Left lung (tissue), 10 donors: ENCODE measurements around the gene CDK14. TPM values are rescaled to one million over a fixed set of nuclear protein-coding genes. Genes with fewer than 3 reads are reported as not detected.

Source experiments
- ATAC-seq: fragments of 200-7000 bp; cut with Tn5 transposase; one replicate; pipeline ENCODE4 v1.9.1; 2020; ENCODE audit warnings: moderate library complexity
- DNase-seq, 4 donors: peaks; one replicate each; pipeline ENCODE4 v3.0.0-alpha.2; 2013 to 2020
- H3K27ac ChIP-seq, 2 donors: fragments of 200-600 bp; sonication (generic) in 1 of 2; one replicate each; pipeline versions ENCODE4 v1.5.0 to v1.8.0; 2020 to 2021
- H3K27me3 ChIP-seq, 2 donors: fragments of 200-600 bp; sonication (generic) in 1 of 2; one replicate each; pipeline versions ENCODE4 v1.5.0 to v1.8.0; 2020 to 2021
- H3K36me3 ChIP-seq, 2 donors: fragments of 200-600 bp; sonication (generic) in 1 of 2; one replicate each; pipeline versions ENCODE4 v1.5.0 to v1.8.0; 2020 to 2021
- H3K4me1 ChIP-seq, 2 donors: fragments of 200-600 bp; one replicate each; pipeline ENCODE4 v1.8.0; 2021
- H3K4me3 ChIP-seq, 2 donors: fragments of 200-600 bp; sonication (generic) in 1 of 2; one replicate each; pipeline versions ENCODE4 v1.5.0 to v1.8.0; 2020 to 2021; ENCODE audit warnings: mild to moderate bottlenecking in 1 of 2
- H3K9me3 ChIP-seq, 2 donors: fragments of 200-600 bp; sonication (generic) in 1 of 2; one replicate each; pipeline versions ENCODE4 v1.5.0 to v1.8.0; 2020 to 2021
- CTCF ChIP-seq, 2 donors: fragments of 200-600 bp; sonication (generic) in 1 of 2; IDR thresholded peaks; one replicate each; pipeline versions ENCODE4 v1.5.0 to v1.8.0; 2021; ENCODE audit warnings: antibody characterized with exemption in 2 of 2
- intact Hi-C, 2 donors: fragments of 100-400 bp; cut with DNase I; formaldehyde crosslinking; loops; one replicate each; pipeline versions ENCODE4 v1.11.2 to v1.14.2; 2022
- polyA plus RNA-seq, 6 donors: library from polyadenylated mRNA; unstranded; fragments of 120-200 nt; gene quantifications; one replicate each; pipeline ENCODE4 v1.2.1, GENCODE V29; 2013; ENCODE audit not compliant: insufficient read length in 6 of 6
- total RNA-seq, 2 donors: library from RNA; stranded (reverse); fragmentation: NEBNext Ultra II Directional; extraction: Animal tissue kit (Norgen Biotek cat#: 25700); gene quantifications; one replicate each; pipeline ENCODE4 v1.2.1, GENCODE V29; 2021
- donor health status: DM: no; HTN: yes; CAD: no.
- donor health status: DM: no; HTN: no; CAD: no.

The CDK14 gene
- total and polyA plus RNA-seq, 8 donors: 24.1 to 45.1 (median 30.0) TPM

DNA sequence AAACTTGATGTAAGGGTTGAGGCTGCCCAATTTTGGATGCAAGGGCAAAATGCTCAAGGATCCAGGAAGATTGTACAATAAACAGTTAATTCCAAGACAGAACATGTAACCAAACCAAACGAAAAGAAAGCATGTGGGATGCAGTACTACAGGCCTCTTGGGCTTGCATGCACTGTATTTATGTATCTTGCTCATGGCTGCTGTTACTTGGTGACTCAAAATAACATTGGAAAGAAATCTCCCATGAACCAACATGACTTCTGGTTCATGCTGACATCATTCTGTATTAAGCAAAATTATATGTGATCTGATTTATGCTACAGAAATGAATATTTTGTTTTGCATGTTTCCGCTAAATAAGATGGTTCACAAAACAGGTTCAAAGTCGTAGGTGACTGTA lies 602.2 kb downstream of the CDK14 start:
- no peak overlapping the region for H3K27ac ChIP-seq
- no peak for DNase-seq
- H3K4me1 ChIP-seq: no peaks in the 10 kb centered on the region
- TF ChIP-seq CTCF (IDR thresholded peaks at IDR 0.05): no peak
- no peaks in the 10 kb centered on the region for H3K27me3 ChIP-seq
- no peaks in the 10 kb centered on the region for H3K36me3 ChIP-seq
- H3K4me3 ChIP-seq: no peak overlapping the region
- intact Hi-C loops: no loop called here
- no peak for ATAC-seq
- no peaks in the 10 kb centered on the region for H3K9me3 ChIP-seq

- Histone ChIP-seq H3K4me1 (no peaks in the 10 kb centered on the region), H3K4me3 (no peak overlapping the region), H3K36me3 (no peaks in the 10 kb centered on the region), H3K27ac (no peak overlapping the region), H3K27me3 (no peaks in the 10 kb centered on the region), H3K9me3 (no peaks in the 10 kb centered on the region)
- TF ChIP-seq CTCF (IDR thresholded peaks at IDR 0.05): no peak
- no peak for DNase-seq
- intact Hi-C loops: no loop called here
- no peak for ATAC-seq
These were observed 603.5 kb downstream of the CDK14 start for GRCh38 chr7:91199601-91200000.

DNA sequence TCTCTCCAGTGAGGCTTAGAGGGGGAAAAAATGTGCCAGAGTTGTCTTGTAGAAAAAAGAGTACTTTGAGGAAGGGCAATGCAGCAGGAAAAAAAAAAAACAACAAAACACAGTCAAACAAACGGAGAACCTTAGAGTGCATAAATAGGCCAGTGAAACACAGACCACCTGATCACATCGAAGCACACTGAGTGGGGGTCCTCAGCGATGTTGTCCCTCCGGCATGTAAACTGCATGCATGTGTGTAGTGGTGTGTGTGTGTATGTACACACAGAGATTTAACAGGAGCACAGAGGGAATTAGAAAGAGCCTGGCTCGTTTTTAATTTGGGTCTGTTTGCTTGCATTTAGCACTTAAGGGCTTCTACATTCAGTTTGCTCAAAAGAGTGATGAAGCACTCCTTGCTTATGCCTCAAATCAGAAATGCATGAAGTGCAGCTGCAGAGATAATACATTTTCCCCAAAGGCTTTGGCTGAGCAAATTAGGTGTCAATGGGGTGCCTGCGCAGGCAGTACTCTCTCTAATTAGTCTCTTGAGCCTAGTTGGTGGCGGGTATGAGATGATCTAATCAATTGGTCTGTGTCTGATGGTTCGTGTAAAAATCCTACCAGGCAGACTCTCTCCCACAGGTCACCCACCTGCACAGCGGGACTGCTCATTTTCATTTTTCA lies 605.5 kb downstream of the CDK14 start:
- Histone ChIP-seq H3K9me3 (no peaks in the 10 kb centered on the region), H3K4me1 (peaks cover 0 to 2% of the 10 kb centered on the region in 2 donors), H3K36me3 (no peaks in the 10 kb centered on the region), H3K4me3 (no peak overlapping the region), H3K27me3 (no peaks in the 10 kb centered on the region), H3K27ac (no peak overlapping the region)
- intact Hi-C loops: no loop called here
- no peak for DNase-seq
- TF ChIP-seq CTCF (IDR thresholded peaks at IDR 0.05): no peak
- ATAC-seq: no peak

DNA sequence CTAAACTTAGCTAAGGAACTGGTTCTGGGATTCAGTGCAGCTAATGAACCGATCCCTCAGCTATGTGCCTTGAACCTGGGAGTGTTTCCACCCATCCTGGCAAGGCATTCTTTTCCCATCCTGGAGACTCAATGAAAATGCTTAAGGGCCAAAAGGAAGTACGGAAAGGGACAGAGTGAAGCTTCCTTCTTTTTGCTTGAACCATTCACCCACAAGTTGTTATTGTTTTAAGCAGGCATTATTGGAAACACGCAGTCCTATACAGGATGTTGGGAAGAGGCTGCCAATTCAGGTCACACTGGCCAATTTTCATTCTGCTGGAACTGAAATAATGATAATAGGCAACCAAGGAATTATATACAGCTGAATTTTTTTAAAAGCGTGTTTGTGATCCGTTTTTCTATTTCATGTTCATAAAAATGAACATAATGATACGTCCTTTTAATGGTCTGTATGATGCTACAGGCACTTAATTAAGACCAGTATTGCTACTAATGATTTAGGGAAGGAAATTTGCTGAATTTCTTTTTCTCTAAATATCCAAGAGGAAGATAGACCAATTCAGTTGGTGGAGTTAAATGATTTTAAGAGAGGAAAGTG lies 610.3 kb downstream of the CDK14 start:
- Histone ChIP-seq H3K9me3 (no peaks in the 10 kb centered on the region), H3K4me3 (no peak overlapping the region), H3K36me3 (no peaks in the 10 kb centered on the region), H3K4me1 (peaks cover 0 to 3% of the 10 kb centered on the region in 2 donors), H3K27ac (no peak overlapping the region), H3K27me3 (no peaks in the 10 kb centered on the region)
- no peak for TF ChIP-seq CTCF (IDR thresholded peaks at IDR 0.05)
- no peak for ATAC-seq
- intact Hi-C loops: no loop called here
- DNase-seq: peak in 2 of 4 donors; percentile 31 to 56

- Histone ChIP-seq H3K9me3 (peaks cover 0 to 2% of the 10 kb centered on the region in 2 donors), H3K27ac (no peak overlapping the region), H3K27me3 (no peaks in the 10 kb centered on the region), H3K36me3 (no peaks in the 10 kb centered on the region), H3K4me3 (no peak overlapping the region), H3K4me1 (no peaks in the 10 kb centered on the region)
- TF ChIP-seq CTCF (IDR thresholded peaks at IDR 0.05): no peak
- intact Hi-C loops: no loop called here
- ATAC-seq (no peak), DNase-seq (no peak)
These were observed 616.5 kb downstream of the CDK14 start for GRCh38 chr7:91212582-91212981.
